HG03064 (cell line): ENCODE data around the gene P3H3.
A peak's percentile ranks its signal among the peaks of the same experiment; 100 is the strongest.

Experiments
- ATAC-seq: cut with Tn5 transposase; IDR thresholded peaks from one replicate; pipeline ENCODE4 v1.9.1; 2021; ENCODE audit warnings: low read depth; ENCODE audit not compliant: unreplicated experiment

Gene P3H3

DNA sequence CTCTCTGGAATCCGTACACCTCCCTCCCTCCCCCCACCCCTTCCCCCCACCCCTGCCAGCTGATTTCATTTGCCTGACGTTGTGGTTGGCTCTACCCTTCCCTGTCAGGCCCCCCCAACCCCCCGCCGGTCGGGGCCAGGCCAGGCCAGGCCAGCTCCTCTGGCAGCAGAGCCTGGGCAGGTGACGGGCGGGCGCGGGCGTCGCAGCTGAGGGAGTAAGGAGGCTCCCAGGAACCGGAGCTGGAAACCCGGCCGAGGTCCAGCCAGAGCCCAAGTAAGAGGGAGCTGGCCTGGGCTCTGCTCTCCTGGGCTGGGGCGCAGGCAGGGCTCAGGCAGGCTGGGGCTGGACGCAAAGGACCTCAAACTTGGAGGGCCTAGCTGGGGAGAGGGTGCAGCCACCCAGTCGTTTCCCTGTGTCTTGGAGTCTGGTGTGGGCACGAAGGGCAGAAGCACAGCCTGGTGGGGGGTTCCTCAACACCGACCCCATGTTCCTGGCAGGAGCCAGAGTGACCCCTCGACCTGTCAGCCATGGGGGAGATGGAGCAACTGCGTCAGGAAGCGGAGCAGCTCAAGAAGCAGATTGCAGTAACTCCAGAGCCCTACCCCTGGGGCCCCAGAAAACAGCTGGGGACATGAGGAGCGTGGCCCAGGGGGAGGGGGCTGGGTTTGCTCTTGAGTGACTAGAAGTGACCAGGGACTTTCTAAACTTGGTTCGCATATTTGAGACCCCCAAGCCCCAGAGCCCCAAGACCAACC is 12.7 kb downstream of the P3H3 start, which contains the start of gene GNB3:
Gene GNB3, plus strand, starts transcription at position 165 of the 755 bp plus-strand sequence. Its CDS starts 363 bp downstream, at position 528.
- no peak for ATAC-seq

DNA sequence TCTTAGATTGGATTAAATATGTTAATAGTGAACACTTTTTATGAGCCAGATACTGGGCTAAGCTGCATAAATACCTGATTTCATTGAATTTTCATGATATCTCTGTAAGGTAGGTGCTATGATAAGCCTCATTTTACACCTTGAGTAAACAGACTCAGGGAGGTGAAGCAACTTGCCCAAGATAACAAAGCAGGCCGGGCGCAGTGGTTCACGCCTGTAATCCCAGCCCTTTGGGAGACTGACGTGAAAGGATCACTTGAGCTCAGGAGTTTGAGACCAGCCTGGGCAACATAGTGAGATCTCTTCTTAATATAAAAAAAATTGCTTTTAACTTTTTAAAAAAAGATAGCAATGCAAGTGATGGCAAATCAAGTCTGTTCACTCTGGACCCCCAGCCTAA is 13.9 kb downstream of the P3H3 start:
- no peak for ATAC-seq

DNA sequence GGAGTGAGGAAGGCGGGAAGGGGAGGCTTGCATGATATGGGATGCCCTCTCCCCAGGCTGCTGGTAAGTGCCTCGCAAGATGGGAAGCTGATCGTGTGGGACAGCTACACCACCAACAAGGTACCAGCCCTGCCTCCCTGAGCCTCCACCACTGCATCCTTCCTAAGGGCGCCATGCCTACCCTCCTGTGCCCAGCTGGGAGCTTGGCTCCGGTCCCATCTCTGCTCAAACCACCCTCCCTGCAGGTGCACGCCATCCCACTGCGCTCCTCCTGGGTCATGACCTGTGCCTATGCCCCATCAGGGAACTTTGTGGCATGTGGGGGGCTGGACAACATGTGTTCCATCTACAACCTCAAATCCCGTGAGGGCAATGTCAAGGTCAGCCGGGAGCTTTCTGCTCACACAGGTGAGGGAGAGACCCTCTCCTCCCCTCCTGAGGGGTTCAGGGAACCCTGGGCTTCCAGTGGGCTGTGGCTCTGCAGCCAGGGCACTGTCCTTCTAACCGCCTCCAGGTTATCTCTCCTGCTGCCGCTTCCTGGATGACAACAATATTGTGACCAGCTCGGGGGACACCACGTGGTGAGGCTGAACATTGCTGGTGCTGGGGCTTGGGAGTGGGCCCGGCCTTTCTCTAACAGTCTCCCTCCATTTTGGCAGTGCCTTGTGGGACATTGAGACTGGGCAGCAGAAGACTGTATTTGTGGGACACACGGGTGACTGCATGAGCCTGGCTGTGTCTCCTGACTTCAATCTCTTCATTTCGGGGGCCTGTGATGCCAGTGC is 15.1 kb downstream of the P3H3 start:
- ATAC-seq, result no peak

DNA sequence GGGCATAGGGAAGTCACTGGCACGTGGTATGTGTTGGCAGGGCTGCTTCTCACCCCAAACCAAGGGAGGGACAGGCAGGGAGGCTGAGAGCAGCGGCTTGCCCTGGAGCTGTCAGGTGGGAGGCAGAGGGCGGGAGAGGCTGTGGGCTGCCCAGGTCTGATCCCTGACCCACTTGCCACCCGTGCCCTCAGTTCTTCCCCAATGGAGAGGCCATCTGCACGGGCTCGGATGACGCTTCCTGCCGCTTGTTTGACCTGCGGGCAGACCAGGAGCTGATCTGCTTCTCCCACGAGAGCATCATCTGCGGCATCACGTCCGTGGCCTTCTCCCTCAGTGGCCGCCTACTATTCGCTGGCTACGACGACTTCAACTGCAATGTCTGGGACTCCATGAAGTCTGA is 17.2 kb downstream of the P3H3 start:
- ATAC-seq, result no peak

DNA sequence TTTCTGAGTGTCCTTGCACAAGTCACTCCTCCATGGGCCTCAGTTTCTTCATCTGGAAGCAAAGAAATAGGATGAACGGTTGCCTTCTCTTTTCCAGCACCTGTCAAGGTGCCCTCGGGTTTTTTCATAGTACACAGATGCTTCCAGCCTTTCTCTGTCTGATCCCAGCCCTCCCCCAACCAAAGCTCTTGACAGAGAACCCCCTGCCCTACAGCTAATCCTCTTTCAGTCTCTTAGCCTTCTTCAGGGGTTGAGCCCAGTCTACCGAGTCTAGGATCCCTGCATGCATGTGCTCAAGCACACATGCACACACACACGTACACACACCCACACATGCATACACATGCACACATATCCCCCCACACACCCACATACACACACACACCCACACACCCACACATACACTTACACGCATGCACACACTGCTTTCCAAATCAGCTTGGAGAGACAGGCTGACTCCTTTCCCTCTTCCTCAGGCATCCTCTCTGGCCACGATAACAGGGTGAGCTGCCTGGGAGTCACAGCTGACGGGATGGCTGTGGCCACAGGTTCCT is 18.2 kb downstream of the P3H3 start:
- no peak for ATAC-seq

DNA sequence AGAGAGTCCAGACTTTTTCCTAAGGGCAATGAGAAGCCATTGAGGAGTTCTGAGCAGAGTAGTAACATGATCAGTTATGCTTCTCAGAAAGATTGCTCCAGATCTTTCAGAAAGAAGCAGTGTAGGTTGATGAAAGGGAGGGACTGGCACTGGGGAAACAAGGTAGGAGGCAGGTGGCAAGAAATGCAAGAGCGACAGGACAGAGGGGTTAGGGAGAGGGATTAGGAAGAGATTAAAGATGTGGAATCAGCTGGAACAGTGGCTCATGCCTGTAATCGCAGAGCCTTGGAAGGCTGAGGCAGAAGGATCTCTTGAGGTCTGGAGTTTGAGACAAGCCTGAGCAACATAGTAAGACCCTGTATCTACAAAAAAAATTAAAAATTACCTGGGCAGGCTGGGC is 19.5 kb downstream of the P3H3 start:
- no peak for ATAC-seq

DNA sequence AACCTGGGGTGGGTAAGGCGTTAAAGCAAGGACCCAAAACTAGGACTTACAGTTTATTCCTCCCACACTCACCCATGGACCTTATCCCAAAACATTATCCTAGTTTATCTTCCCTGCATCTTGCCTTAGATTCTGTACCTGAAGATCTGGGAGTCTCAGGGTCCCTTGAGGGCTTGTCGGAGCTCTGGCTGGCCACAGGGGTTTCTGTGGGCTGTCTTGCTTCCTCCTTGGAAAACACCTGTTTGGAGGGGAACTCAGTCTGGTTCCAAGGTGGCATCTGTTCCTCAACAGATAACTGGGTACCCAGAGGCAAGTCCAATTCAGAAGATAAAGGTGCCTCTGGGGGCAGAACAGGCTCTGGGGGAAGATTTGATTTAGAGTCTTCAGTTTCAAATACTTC is 21.2 kb downstream of the P3H3 start:
- no peak for ATAC-seq

DNA sequence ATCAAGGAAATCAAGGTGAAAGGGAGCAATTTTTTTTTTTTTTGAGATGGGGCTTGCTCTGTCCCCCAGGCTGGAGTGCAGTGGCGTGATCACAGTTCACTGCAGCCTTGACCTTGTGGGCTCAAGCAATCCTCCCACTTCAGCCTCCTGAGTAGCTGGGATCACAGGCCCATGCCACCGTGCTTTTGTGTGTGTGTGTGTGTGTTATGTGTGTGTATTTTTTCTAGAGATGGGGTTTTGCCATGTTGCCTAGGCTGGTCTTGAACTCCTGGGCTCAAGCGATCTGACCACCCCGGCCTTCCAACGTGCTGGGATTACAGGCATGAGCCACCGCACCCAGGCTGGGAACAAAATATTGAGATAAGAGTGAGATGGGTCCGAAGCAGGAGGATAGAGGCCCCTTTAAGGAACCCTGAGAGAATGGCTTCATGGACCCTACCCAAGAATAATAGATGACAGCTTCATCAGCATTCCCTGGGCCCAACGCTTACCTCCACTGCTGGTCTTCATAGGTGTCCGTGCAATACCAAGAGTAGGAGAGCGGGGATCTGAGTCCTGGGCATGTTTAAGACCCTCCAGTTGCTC is 21.9 kb downstream of the P3H3 start:
- ATAC-seq, result no peak

DNA sequence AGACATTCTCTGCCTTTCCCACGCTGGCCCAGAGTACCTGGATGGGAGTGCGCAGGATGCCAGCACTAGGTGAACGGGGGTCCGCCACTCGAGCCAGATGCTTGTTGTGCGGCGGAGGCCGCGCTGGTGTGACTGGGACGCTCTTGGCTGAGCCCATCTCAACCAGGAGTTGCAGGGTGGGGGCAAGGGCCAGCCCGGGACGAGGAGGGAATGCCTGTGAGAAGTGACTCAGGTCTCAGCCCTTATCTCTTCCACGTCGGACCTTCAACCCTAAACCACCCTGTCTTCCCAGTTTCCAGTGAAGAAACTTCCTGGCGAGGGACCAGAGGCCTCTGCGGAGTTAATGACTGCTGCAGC is 22.6 kb downstream of the P3H3 start:
- no peak for ATAC-seq

DNA sequence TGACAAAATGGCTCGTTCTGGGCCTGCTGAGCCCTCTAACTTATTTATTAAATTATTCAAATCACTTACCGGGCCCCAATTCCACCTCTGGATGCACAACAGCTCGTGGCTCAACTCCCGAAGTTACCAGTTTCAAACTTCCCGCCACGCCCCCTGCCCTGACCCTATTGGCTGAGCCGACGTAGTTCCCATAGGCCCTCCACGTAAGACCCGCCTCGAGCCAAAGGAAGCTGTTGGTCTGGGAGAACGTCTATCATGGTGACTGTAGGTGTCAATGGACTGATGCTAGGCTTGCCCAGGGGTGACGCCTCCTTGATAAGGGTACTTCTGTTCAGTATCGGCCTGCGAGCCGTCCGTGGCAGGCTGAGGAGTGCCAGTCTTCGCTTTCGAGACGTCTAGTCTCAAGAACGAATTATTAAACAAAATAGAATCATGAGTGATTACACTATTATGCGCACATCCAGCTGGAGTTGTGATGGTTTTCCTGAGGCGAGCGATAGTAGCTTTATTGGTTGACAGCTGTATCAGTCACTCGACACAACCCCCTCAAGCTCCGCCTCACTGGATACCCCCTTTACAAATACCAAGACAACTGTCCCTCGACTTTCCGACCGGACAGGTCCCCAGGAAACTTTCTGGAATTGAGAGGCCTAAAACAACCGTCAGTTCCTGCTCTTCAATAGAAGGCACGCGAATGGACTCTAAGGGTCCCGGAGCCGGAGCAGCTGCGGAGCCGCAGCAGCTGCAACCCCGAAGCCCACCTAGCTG is 23.1 kb downstream of the P3H3 start, which contains the start of gene CDCA3:
Gene CDCA3, minus strand, starts transcription at position 134 of the 768 bp plus-strand sequence. CDS start 334 bp downstream, outside the sequence.
- ATAC-seq, result peak; percentile 52

DNA sequence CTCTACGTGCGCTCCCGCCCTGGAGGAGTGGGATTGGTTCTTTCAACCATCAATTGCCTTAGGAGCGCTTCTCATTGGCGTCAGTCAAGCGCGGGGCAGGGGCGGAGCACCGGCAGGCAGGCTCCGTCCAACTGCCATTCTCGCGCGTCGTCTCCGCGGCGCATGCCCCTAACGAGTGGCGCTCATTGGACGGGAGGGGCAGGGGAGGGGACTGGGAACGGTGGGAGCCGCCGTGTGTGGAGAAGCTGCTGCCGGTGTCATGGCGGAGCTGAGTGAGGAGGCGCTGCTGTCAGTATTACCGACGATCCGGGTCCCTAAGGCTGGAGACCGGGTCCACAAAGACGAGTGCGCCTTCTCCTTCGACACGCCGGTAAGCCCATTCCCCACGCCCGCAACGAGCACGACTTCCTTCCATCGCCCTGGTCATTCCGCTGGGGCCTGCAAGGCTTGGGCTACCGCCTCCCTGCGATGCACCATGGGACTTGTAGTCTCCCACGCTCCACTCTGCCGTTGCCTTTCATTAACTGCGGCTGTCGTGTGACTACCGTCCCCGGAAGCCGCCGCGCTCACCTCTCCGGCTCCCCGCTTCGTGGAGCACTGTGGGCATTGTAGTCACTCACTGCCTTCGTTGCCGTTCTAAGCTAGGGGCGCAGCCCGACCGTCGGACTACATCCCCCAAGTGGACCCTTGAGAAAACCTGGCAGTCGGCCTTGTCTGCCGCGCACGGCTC is 23.9 kb downstream of the P3H3 start, which contains the start of gene USP5:
Gene USP5, plus strand, starts transcription at position 230 of the 730 bp plus-strand sequence. Its CDS starts 30 bp downstream, at position 260.
- ATAC-seq, result peak; percentile 62

DNA sequence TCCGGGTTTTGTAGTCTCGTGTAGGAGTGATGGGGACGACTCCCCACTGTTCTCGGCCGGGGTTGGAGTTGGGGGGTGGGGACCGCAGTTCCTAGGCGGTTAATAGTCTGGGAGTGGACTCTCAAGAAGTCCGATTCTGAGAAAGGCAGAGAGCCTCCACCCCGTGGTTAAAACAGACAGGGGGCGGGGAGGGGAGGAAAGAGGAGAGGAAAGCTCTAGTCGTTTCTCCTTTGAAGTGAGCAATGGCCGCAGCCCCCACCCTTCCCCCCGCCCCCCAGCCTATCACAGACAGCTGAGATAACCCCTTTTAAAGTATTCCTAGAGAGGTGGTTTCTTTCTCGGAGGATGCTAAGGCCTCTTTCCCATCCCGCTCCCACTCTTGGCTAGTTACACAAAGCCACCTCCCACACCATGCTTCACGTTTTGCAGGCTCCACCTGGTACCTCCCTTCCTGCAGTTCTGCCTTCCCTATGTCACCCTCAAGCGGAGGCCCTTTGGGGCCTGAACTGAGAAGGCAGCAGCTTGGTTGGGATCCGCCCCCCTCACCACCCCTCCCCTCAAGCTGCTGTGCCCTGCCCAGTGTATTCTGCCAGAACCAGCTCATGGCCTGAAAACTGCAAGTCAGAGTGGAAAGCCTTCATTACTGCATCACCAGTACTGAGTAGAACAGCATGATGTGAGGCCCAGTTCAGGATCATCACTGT is 24.6 kb downstream of the P3H3 start:
- ATAC-seq, result no peak

DNA sequence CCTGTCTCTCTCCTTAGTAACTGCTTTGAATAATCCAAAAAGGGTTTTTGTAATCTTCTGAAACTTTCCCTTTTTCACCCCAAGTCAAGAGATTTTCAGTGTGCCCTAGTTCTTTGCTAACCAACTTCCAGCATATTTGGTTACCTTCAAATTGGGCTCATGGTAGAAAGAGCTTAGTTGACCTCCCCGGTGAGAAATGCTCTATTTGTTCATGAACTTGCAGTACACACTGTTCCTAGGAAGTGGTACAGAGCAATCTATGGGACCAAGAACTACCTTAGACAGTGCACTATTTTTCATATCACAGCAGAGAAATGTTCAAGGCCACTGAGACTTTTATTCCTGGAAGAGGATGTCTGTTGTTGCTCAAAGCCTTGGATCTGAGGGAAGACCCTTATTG is 25.4 kb downstream of the P3H3 start:
- ATAC-seq, result no peak

DNA sequence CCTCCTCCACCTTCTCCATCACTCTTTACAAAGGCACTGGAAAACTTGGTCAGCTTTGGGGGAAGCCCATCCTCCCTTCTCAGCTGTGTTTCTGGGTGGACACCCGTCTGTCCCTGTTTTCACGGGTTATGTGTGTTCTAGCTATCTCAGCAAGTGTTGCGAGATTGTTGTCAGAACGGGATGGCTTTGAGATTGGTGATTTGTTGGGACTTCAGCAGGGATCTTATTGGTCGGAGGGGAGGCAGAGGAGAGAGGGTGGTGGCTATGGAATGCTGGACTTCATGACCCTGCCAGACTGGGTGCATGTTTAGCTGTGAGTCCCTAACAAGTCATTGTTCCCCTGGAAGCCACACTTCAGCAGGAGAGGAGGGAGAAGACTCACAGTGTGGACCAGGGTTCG is 25.8 kb downstream of the P3H3 start:
- no peak for ATAC-seq

DNA sequence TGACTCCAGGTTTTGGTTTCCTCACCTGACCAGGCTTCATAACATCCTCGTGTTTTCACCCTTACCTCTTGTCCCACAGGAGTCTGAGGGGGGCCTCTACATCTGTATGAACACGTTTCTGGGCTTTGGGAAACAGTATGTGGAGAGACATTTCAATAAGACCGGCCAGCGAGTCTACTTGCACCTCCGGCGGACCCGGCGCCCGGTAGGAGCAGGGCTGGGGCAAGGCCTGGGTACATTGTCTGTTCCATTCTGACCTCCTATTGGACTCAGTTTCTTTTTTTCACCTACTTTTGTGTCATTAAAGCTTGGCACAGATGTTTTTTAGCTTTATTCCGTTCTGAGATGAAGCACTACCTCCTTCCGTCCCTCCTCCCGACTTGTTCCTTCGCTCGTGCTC is 27.1 kb downstream of the P3H3 start:
- ATAC-seq, result no peak

DNA sequence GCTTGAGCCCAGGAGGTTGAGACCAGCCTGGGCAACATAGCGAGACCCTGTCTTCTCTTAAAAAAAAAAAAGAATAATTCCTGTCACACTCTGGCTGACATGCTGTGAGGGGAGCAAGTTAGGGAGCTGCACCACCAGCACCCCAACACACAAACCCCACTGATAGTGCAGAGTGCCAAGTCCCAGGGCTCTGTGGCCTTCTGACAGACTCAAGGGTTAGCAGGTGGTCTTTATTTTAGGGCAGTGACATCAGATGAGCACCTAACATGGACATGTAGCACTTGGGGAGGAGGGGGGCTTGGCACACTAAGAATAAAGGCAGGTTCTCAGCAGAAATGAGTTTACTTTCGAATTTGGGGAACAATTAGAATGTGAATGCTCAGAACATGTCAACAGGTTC is 30.6 kb downstream of the P3H3 start:
- no peak for ATAC-seq

DNA sequence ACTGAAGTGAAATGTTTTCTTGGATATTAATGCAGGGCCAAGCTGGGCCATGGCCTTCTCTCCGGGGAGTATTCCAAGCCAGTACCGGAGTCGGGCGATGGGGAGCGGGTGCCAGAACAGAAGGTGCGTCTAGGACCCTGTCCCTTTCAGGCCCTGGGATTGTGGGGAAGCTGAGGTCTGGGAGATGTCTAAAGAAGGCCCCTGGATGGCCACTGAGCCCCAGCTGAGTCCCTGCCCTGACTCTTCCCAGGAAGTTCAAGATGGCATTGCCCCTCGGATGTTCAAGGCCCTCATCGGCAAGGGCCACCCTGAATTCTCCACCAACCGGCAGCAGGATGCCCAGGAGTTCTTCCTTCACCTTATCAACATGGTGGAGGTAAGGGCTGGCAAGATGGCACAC is 31.9 kb downstream of the P3H3 start:
- ATAC-seq, result no peak

DNA sequence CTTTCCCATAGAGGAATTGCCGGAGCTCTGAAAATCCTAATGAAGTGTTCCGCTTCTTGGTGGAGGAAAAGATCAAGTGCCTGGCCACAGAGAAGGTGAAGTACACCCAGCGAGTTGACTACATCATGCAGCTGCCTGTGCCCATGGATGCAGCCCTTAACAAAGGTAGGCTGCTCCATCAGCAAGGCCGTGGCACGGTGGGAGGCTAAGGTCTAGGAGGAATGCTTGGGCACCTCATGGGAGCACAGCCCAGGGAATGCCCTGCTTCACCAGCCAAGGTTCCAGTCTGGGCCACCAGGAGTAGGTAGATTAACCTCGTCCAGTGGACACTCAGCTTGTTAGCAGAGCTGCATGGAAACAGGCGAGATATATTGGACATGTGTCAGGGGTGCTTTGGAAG is 32.7 kb downstream of the P3H3 start:
- no peak for ATAC-seq

DNA sequence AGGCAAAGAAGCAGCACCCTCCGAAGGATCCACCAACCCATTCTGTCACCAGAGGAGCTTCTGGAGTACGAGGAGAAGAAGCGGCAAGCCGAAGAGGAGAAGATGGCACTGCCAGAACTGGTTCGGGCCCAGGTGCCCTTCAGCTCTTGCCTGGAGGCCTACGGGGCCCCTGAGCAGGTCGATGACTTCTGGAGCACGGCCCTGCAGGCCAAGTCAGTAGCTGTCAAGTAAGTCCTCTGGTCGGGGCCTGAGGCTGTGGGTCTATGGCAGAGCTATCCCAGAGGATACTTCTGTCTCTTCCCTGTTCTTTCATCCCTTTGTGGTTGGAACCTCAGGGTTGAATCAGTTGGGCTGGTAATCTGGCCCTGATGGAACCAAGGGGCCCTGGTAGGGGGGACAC is 33.2 kb downstream of the P3H3 start:
- ATAC-seq, result no peak
